D721Med (cell line): ENCODE data around the gene SORCS1.

Source experiments
- DNase-seq: peaks from one replicate; pipeline ENCODE4 v3.0.0; 2011; ENCODE audit warnings: low spot score; ENCODE audit not compliant: insufficient read length
- FAIRE-seq: peaks from 2 replicates; lab custom pipeline; 2011; peaks lifted over from hg19 to GRCh38; lab: Jason Lieb, UNC
- TF ChIP-seq, protein P1 (sequence below): IDR thresholded peaks from 2 replicates; pipeline ENCODE4 v1.5.1; 2012; ENCODE audit warnings: mild to moderate bottlenecking, control low read depth; ENCODE audit not compliant: insufficient read depth; ENCODE audit errors: missing control alignments

Gene SORCS1

DNA sequence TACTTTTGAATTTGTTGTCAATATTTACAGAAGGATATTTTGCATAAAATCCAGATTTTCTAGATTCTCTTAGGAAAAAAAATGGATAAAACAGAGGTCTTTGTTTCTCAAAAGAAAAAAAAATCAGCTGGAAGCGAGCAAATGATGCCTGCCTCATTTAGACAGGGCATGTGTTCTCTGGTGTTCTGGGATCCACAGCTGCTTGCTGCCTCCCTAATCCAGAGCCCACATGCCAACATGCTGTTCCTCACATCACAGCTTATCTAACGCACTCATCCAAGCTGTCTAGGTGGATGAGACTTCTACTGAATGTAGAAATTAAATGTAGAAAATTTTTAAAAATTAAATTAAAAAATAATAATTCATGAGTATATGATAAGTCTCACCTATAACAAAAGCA is 630.1 kb downstream of the SORCS1 start:
- FAIRE-seq (no peak), DNase-seq (no peak)
- TF ChIP-seq, protein P1, sequence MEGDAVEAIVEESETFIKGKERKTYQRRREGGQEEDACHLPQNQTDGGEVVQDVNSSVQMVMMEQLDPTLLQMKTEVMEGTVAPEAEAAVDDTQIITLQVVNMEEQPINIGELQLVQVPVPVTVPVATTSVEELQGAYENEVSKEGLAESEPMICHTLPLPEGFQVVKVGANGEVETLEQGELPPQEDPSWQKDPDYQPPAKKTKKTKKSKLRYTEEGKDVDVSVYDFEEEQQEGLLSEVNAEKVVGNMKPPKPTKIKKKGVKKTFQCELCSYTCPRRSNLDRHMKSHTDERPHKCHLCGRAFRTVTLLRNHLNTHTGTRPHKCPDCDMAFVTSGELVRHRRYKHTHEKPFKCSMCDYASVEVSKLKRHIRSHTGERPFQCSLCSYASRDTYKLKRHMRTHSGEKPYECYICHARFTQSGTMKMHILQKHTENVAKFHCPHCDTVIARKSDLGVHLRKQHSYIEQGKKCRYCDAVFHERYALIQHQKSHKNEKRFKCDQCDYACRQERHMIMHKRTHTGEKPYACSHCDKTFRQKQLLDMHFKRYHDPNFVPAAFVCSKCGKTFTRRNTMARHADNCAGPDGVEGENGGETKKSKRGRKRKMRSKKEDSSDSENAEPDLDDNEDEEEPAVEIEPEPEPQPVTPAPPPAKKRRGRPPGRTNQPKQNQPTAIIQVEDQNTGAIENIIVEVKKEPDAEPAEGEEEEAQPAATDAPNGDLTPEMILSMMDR: no peak

- no peak for DNase-seq
- no peak for FAIRE-seq
- TF ChIP-seq, protein P1: no peak
Observed at GRCh38 chr10:106528702-106529101, 635.8 kb downstream of the SORCS1 start.

DNA sequence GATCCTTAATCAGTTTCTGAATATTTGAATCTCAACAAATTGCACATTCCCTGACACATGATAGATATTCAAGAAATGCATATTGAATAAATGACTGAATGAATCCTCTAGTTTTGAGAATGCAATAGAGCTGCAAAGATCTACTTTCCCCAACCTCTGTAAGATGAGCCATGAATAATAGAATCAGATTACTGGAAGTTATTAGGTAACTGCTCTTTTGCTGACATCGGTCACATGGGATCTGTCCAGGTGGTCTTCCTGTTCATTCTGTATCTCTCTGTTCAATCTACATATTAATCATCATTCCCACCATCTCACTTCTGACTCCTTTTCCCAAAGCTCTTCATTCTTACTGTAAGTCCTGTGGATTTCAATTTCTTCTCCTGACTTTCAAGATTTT is 638.7 kb downstream of the SORCS1 start:
- TF ChIP-seq, protein P1: no peak
- DNase-seq: no peak
- no peak for FAIRE-seq
